HepG2 (cell line): Measurements from ENCODE around the gene NOL4L. TPM values are rescaled to one million over a fixed set of nuclear protein-coding genes. Genes with fewer than 3 reads are reported as not detected.
A peak's percentile ranks its signal among the peaks of the same experiment; 100 is the strongest.

Experiments used
- ATAC-seq: fragments of 200-7000 bp; cut with Tn5 transposase; 3 replicates; pipeline ENCODE4 v1.9.1; 2020; ENCODE audit warnings: mild to moderate bottlenecking, moderate library complexity
- BruUV-seq: library from RNA; stranded (reverse); fragments of 400-500 nt; replicated peaks from 2 replicates; lab custom pipeline; 2021; lab: Mats Ljungman, UMichigan
- CTCF ChIA-PET: fragments of 300-600 bp; formaldehyde crosslinking; extraction: SDS; loops from one replicate; lab custom pipeline; 2021; ENCODE audit warnings: low total read pairs, inconsistent platforms, low intra/inter-chr PET ratio; lab: Yijun Ruan, JAX
- POLR2A ChIA-PET: fragments of 350-600 bp; sonication (Branson Sonifier 250); formaldehyde crosslinking; loops from one replicate; lab custom pipeline; 2020; ENCODE audit warnings: antibody characterized with exemption, inconsistent platforms; lab: Yijun Ruan, JAX
- DNase-seq: peaks from one replicate; pipeline ENCODE4 v3.0.0-alpha.2; 2015; ENCODE audit warnings: low spot score
- FAIRE-seq: peaks from 3 replicates; lab custom pipeline; 2011; peaks lifted over from hg19 to GRCh38; lab: Jason Lieb, UNC
- H2AFZ ChIP-seq: one replicate; pipeline ENCODE4 v1.6.1; 2011; ENCODE audit warnings: low read length, inconsistent platforms
- H3K27ac ChIP-seq: fragments of 300-600 bp; 3 replicates; pipeline ENCODE4 v1.8.0; 2011; ENCODE audit warnings: mixed run types, mild to moderate bottlenecking, mixed read lengths, low read length, inconsistent platforms; ENCODE audit not compliant: insufficient read depth; ENCODE audit errors: extremely low read length
- H3K27me3 ChIP-seq, 2 experiments: fragments of 200-600 bp in 1 of 2; 2 replicates in 1 of 2; 3 replicates in 1 of 2; pipeline versions ENCODE4 v1.6.0 to v1.8.0; 2011; ENCODE audit warnings: low read length in 2 of 2, mild to moderate bottlenecking in 2 of 2, moderate library complexity in 2 of 2, inconsistent platforms in 1 of 2; ENCODE audit not compliant: insufficient read depth in 2 of 2, control insufficient read depth in 1 of 2
- H3K36me3 ChIP-seq, 2 experiments: fragments of 200-600 bp in 1 of 2; replicated peaks in 1 of 2; 2 replicates in 1 of 2; 3 replicates in 1 of 2; pipeline versions ENCODE4 v1.5.1 to v1.8.0; 2011; ENCODE audit warnings: low read length in 2 of 2, inconsistent platforms in 1 of 2; ENCODE audit not compliant: insufficient read depth in 2 of 2, control insufficient read depth in 1 of 2
- H3K4me1 ChIP-seq: 2 replicates; pipeline ENCODE4 v1.5.1; 2012; ENCODE audit warnings: low read length, inconsistent platforms; ENCODE audit not compliant: insufficient read depth
- H3K4me2 ChIP-seq: 2 replicates; pipeline ENCODE4 v1.6.0; 2011; ENCODE audit warnings: low read depth, low read length, inconsistent platforms
- H3K4me3 ChIP-seq, 3 experiments: fragments of 200-600 bp in 1 of 3; sonication (generic), shearing (Covaris generic) in 1 of 3; replicated peaks in 1 of 3; 2 replicates each; pipeline ENCODE4 v1.5.1; 2011 to 2016; ENCODE audit warnings: low read length in 3 of 3, inconsistent platforms in 2 of 3, low read depth in 2 of 3, mild to moderate bottlenecking in 2 of 3, control low read depth in 1 of 3, mixed read lengths in 1 of 3; ENCODE audit not compliant: insufficient read depth in 1 of 3
- H3K79me2 ChIP-seq: one replicate; pipeline ENCODE4 v1.6.1; 2011; ENCODE audit warnings: low read length, inconsistent platforms; ENCODE audit not compliant: insufficient read depth
- H3K9ac ChIP-seq: 2 replicates; pipeline ENCODE4 v1.6.0; 2011; ENCODE audit warnings: mild to moderate bottlenecking, low read depth, low read length, inconsistent platforms; ENCODE audit not compliant: insufficient read depth
- H3K9me3 ChIP-seq: 2 replicates; pipeline ENCODE4 v1.5.1; 2012; ENCODE audit warnings: mild to moderate bottlenecking, low read length
- H4K20me1 ChIP-seq: 2 replicates; pipeline ENCODE4 v1.6.0; 2011; ENCODE audit warnings: inconsistent platforms, mild to moderate bottlenecking, low read length, moderate library complexity; ENCODE audit not compliant: insufficient read depth
- HDAC1 ChIP-seq: sonication (generic); formaldehyde crosslinking; IDR thresholded peaks from 2 replicates; pipeline ENCODE4 v1.5.1; 2020; ENCODE audit warnings: mild to moderate bottlenecking, missing genetic modification reagents
- HNRNPH1 ChIP-seq: fragments of 200-400 bp; formaldehyde crosslinking; optimal IDR thresholded peaks from 2 replicates; pipeline ENCODE3; 2017; ENCODE audit warnings: mild to moderate bottlenecking, low read depth, low read length
- KDM5B ChIP-seq: sonication (generic); formaldehyde crosslinking; IDR thresholded peaks from 2 replicates; pipeline ENCODE4 v1.4.0; 2020; ENCODE audit warnings: missing genetic modification reagents, mild to moderate bottlenecking, borderline replicate concordance
- MAX ChIP-seq: IDR thresholded peaks from 2 replicates; pipeline ENCODE4 v1.6.1; 2012; ENCODE audit warnings: inconsistent platforms
- MXD3 ChIP-seq: IDR thresholded peaks from 2 replicates; pipeline ENCODE4 v1.6.1; 2016; ENCODE audit warnings: mild to moderate bottlenecking, missing biosample characterization, missing genetic modification reagents
- ONECUT2 ChIP-seq: sonication (generic); formaldehyde crosslinking; IDR thresholded peaks from 2 replicates; pipeline ENCODE4 v1.4.0; 2020; ENCODE audit warnings: missing genetic modification reagents
- RFXAP ChIP-seq: sonication (generic); formaldehyde crosslinking; IDR thresholded peaks from 2 replicates; pipeline ENCODE4 v1.4.0; 2020; ENCODE audit warnings: missing genetic modification reagents, borderline replicate concordance
- SKIL ChIP-seq: sonication (generic); formaldehyde crosslinking; IDR thresholded peaks from 2 replicates; pipeline ENCODE4 v1.8.0; 2022; ENCODE audit warnings: missing genetic modification reagents, mild to moderate bottlenecking, moderate library complexity, borderline replicate concordance
- ZMYM2 ChIP-seq: sonication (generic); formaldehyde crosslinking; IDR thresholded peaks from 2 replicates; pipeline ENCODE4 v1.8.0; 2022; ENCODE audit warnings: mild to moderate bottlenecking, missing genetic modification reagents
- ZNF121 ChIP-seq: sonication (generic); formaldehyde crosslinking; IDR thresholded peaks from 2 replicates; pipeline ENCODE4 v1.5.0; 2020; ENCODE audit warnings: mild to moderate bottlenecking, missing genetic modification reagents
- ZNF317 ChIP-seq: sonication (generic); formaldehyde crosslinking; IDR thresholded peaks from 2 replicates; pipeline ENCODE4 v1.5.0; 2020; ENCODE audit warnings: mild to moderate bottlenecking, missing genetic modification reagents
- ZNF430 ChIP-seq: sonication (generic); formaldehyde crosslinking; IDR thresholded peaks from 2 replicates; pipeline ENCODE4 v1.9.0; 2021; ENCODE audit warnings: mild to moderate bottlenecking, missing genetic modification reagents
- ZNF503 ChIP-seq: sonication (generic); formaldehyde crosslinking; IDR thresholded peaks from 2 replicates; pipeline ENCODE4 v1.4.0; 2020; ENCODE audit warnings: missing genetic modification reagents
- ZNF883 ChIP-seq: sonication (generic); formaldehyde crosslinking; IDR thresholded peaks from 2 replicates; pipeline ENCODE4 v1.5.1; 2020; ENCODE audit warnings: mild to moderate bottlenecking, missing genetic modification reagents; ENCODE audit errors: not compliant biosample characterization
- ZSCAN22 ChIP-seq: sonication (generic); formaldehyde crosslinking; IDR thresholded peaks from 2 replicates; pipeline ENCODE4 v1.4.0; 2020; ENCODE audit warnings: mild to moderate bottlenecking, missing genetic modification reagents
- WGBS: methylation state at CpG from one replicate; pipeline ENCODE4 v1.1.6; 2017; ENCODE audit warnings: low lambda C conversion rate; 5-methylcytosine and 5-hydroxymethylcytosine counted together
- in situ Hi-C: cut with HindIII; loops from 2 replicates; pipeline ENCODE4 v1.10.0; 2017; ENCODE audit warnings: low pct_unique_long_range_greater_than_20kb; ENCODE audit not compliant: extremely low pct_ligation_motif_present
- intact Hi-C: fragments of 100-400 bp; cut with micrococcal nuclease; formaldehyde crosslinking; loops from one replicate; pipeline ENCODE4 v1.10.0; 2022; ENCODE audit not compliant: unreplicated experiment
- polyA plus RNA-seq, 8 experiments: library from polyadenylated mRNA; depleted of rRNA in 3 of 8; stranded (reverse) in 7 of 8; unstranded in 1 of 8; fragments of >200 nt; fragmentation: Illumina TruSeq in 4 of 8; extraction: Trizol in 4 of 8; gene quantifications; 2 replicates each; pipeline versions ENCODE4 v1.2.1 to v1.2.3, GENCODE V29; 2011 to 2016; ENCODE audit warnings: low read depth in 4 of 8, missing spikeins in 1 of 8, mixed read lengths in 1 of 8; ENCODE audit not compliant: insufficient read depth in 1 of 8
- total RNA-seq, 5 experiments: library from RNA; depleted of rRNA; stranded (reverse); fragments of >200 nt; fragmentation: Illumina TruSeq; extraction: Trizol; gene quantifications; 2 replicates each; pipeline ENCODE4 v1.2.3, GENCODE V29; 2016; ENCODE audit warnings: low read depth in 1 of 5

NOL4L gene
- total and polyA plus RNA-seq, 2 of the 13 experiments (the other 11 are each of a cell fraction or from before 2014, with no cell fraction given): 16.6 to 35.4 TPM

GRCh38 chr20:32512047-32512385, 73.1 kb downstream of the NOL4L start (continued):
- TF ChIP-seq MXD3 (CRISPR knock-in tag): no peak
- TF ChIP-seq ZNF121 (CRISPR knock-in tag): no peak

- Histone ChIP-seq H3K4me3 (peak overlapping the region; percentile 2 to 44 (median 3); a peak in 4 of 6 replicates), H3K4me2 (peak overlapping the region; percentile 64), H3K27ac (no peak overlapping the region), H4K20me1 (no peaks in the 10 kb centered on the region), H3K9ac (no peak overlapping the region), H2AFZ (no peak overlapping the region), H3K79me2 (no peaks in the 10 kb centered on the region), H3K27me3 (no peaks in the 10 kb centered on the region), H3K9me3 (no peaks in the 10 kb centered on the region), H3K36me3 (peaks cover 0 to 1% of the 10 kb centered on the region in 2 experiments; a peak in 1 of 5 replicates), H3K4me1 (peaks cover 53% of the 10 kb centered on the region)
- ATAC-seq (no peak), DNase-seq (no peak), FAIRE-seq (no peak)
- no TSS peak for BruUV-seq
- POLR2A ChIA-PET: interaction anchor here (1.5 kb wide), 1 partner anchor 38 kb away, joined by 3 read pairs; no protein-coding TSS in a partner anchor
- in situ Hi-C loops: loop anchor here (5.0 to 25.0 kb wide), 2 partner anchors 39 to 251 kb away; partner anchors contain the start of gene DNMT3B
- intact Hi-C loops: no loop called here
- CTCF ChIA-PET: interaction anchor here (0.6 kb wide), 1 partner anchor 13 kb away, joined by 3 read pairs; no protein-coding TSS in a partner anchor
- 47% methylated on average over 12 of the region's 12 CpGs for WGBS
- TF ChIP-seq MAX: peak; percentile 40; the same call in 1 of the 2 replicates
- no peak for TF ChIP-seq ZNF503 (CRISPR knock-in tag)
- TF ChIP-seq ZNF883 (CRISPR knock-in tag): no peak
- no peak for TF ChIP-seq SKIL (CRISPR knock-in tag)
- 0 out of 2 replicates have a peak, but pooled peaks have one; percentile 40 for TF ChIP-seq ZNF430
- TF ChIP-seq ZNF317 (CRISPR knock-in tag): no peak
- no peak for TF ChIP-seq ZMYM2 (CRISPR knock-in tag)
- TF ChIP-seq RFXAP (CRISPR knock-in tag): 0 out of 2 replicates have a peak, but pooled peaks have one; percentile 44
- TF ChIP-seq KDM5B (CRISPR knock-in tag): peak; percentile 5; the same call in 1 of the 2 replicates
- TF ChIP-seq HNRNPH1: no peak
- TF ChIP-seq HDAC1 (CRISPR knock-in tag): peak; percentile 12; the same call in 1 of the 2 replicates
- TF ChIP-seq ZSCAN22 (CRISPR knock-in tag): no peak
- peak; percentile 14; the same call in 1 of the 2 replicates for TF ChIP-seq ONECUT2
Observed at GRCh38 chr20:32511358-32512046, 73.6 kb downstream of the NOL4L start.
